DMS 273 treated with DMSO at 0.1 percent for 48 hours (cell line): ENCODE data around the gene RELT.

Experiments used
- DNase-seq: peaks from one replicate; lab custom pipeline; 2025; lab: John Stamatoyannopoulos, UW

RELT gene

GRCh38 chr11:73392108-73393010 is 16.2 kb downstream of the RELT start:
- no peak for DNase-seq

- DNase-seq: no peak
These were observed 16.8 kb downstream of the RELT start for GRCh38 chr11:73393011-73393380.

GRCh38 chr11:73393479-73394415 is 17.5 kb downstream of the RELT start:
- DNase-seq: peak; percentile 17

- DNase-seq: no peak
These were observed 18.5 kb downstream of the RELT start for GRCh38 chr11:73394416-73395296.

GRCh38 chr11:73395297-73396208 is 19.4 kb downstream of the RELT start:
- DNase-seq: no peak

GRCh38 chr11:73396251-73396930 is 20.2 kb downstream of the RELT start:
- DNase-seq: no peak

GRCh38 chr11:73396985-73397384 is 20.8 kb downstream of the RELT start:
- no peak for DNase-seq

- no peak for DNase-seq
These were observed 21.4 kb downstream of the RELT start for GRCh38 chr11:73397468-73398131.

- no peak for DNase-seq
These were observed 21.9 kb downstream of the RELT start for GRCh38 chr11:73398132-73398526.

GRCh38 chr11:73398721-73399120 is 22.5 kb downstream of the RELT start:
- no peak for DNase-seq

GRCh38 chr11:73399159-73399590 is 23.0 kb downstream of the RELT start:
- DNase-seq: no peak

- DNase-seq: no peak
These were observed 23.4 kb downstream of the RELT start for GRCh38 chr11:73399636-73400035.

GRCh38 chr11:73400293-73400692 is 24.1 kb downstream of the RELT start:
- no peak for DNase-seq

- no peak for DNase-seq
These were observed 25.2 kb downstream of the RELT start for GRCh38 chr11:73401217-73401923.

GRCh38 chr11:73401924-73402833 is 26.0 kb downstream of the RELT start:
- no peak for DNase-seq

GRCh38 chr11:73402834-73403185 is 26.6 kb downstream of the RELT start:
- DNase-seq: no peak

GRCh38 chr11:73403541-73403940 is 27.3 kb downstream of the RELT start:
- no peak for DNase-seq

GRCh38 chr11:73404048-73404447 is 27.8 kb downstream of the RELT start:
- peak; percentile 21 for DNase-seq
